ENCODE measurements around the gene PRELID1.

The PRELID1 gene

GRCh38 chr5:177332031-177332895 is 28.7 kb downstream of the PRELID1 start:
- ChIA-PET CTCF (no interaction called here), POLR2A (interaction anchor here (1.3 kb wide), 1 partner anchor 19 kb away, joined by 6 read pairs; the partner anchor contains the start of gene LMAN2)
- no peak for DNase-seq (ENCODE audit: extremely low spot score)
- TF ChIP-seq SUZ12 (IDR thresholded peaks at IDR 0.05) = no peak
- no peak for TF ChIP-seq L3MBTL2 (conservative IDR thresholded peaks at IDR 0.05)
- no peak for TF ChIP-seq ZNF384 (IDR thresholded peaks at IDR 0.05)
- no peak for TF ChIP-seq TARDBP (IDR thresholded peaks at IDR 0.05)
- TF ChIP-seq, protein P1, sequence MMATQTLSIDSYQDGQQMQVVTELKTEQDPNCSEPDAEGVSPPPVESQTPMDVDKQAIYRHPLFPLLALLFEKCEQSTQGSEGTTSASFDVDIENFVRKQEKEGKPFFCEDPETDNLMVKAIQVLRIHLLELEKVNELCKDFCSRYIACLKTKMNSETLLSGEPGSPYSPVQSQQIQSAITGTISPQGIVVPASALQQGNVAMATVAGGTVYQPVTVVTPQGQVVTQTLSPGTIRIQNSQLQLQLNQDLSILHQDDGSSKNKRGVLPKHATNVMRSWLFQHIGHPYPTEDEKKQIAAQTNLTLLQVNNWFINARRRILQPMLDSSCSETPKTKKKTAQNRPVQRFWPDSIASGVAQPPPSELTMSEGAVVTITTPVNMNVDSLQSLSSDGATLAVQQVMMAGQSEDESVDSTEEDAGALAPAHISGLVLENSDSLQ (IDR thresholded peaks at IDR 0.05) = no peak
- TF ChIP-seq FOXM1 (IDR thresholded peaks at IDR 0.05; ENCODE audit: borderline replicate concordance) = no peak
- no peak for TF ChIP-seq FOXA1 (IDR thresholded peaks at IDR 0.05)
- no peak for TF ChIP-seq LEF1 (IDR thresholded peaks at IDR 0.05; ENCODE audit: borderline replicate concordance)
- TF ChIP-seq BHLHE40 (IDR thresholded peaks at IDR 0.05; ENCODE audit: borderline replicate concordance) = no peak
- TF ChIP-seq CTBP1 (IDR thresholded peaks at IDR 0.05; ENCODE audit: borderline replicate concordance) = no peak
- no peak for TF ChIP-seq SP1 (IDR thresholded peaks at IDR 0.05)

DNA sequence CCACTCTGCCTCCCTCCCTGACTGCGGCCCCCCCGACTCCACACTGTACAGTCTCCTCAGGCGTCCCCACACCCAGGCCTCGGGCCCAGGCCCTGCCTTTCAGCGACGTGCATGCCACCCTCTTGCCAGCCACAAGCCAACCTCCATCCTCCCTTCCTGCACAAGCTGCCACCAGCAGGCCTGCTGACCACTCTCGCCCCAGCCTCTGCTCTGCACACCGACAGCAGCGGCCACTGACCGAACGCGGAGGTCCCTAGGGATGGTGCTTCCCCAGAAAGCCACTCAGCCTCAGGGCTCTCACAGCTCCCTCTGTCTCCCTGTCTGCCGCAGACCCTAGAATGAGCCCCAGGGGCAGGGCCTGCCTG is 29.3 kb downstream of the PRELID1 start:
- ChIA-PET POLR2A (no interaction called here), CTCF (no interaction called here)
- no peak for DNase-seq (ENCODE audit: extremely low spot score)
- TF ChIP-seq, protein P1 (IDR thresholded peaks at IDR 0.05) = no peak
- TF ChIP-seq TARDBP (IDR thresholded peaks at IDR 0.05) (no peak), ARNT (IDR thresholded peaks at IDR 0.05) (no peak), FOXA1 (IDR thresholded peaks at IDR 0.05) (no peak), FOXK2 (IDR thresholded peaks at IDR 0.05) (no peak), HDGF (IDR thresholded peaks at IDR 0.05; ENCODE audit: borderline replicate concordance) (no peak), BHLHE40 (IDR thresholded peaks at IDR 0.05; ENCODE audit: borderline replicate concordance) (no peak), SP1 (IDR thresholded peaks at IDR 0.05) (no peak), FOXM1 (IDR thresholded peaks at IDR 0.05; ENCODE audit: borderline replicate concordance) (no peak), ZNF384 (IDR thresholded peaks at IDR 0.05) (no peak), ELF4 (IDR thresholded peaks at IDR 0.05) (no peak), SUZ12 (IDR thresholded peaks at IDR 0.05) (no peak)

GRCh38 chr5:177333420-177334154 is 30.0 kb downstream of the PRELID1 start:
- DNase-seq (ENCODE audit: extremely low spot score) = no peak
- TF ChIP-seq, protein P1 (IDR thresholded peaks at IDR 0.05) = no peak
- TF ChIP-seq HDGF (IDR thresholded peaks at IDR 0.05; ENCODE audit: borderline replicate concordance) (no peak), SP1 (IDR thresholded peaks at IDR 0.05) (no peak), FOXA1 (IDR thresholded peaks at IDR 0.05) (no peak), ELF4 (IDR thresholded peaks at IDR 0.05) (no peak), NFRKB (IDR thresholded peaks at IDR 0.05) (no peak), ZNF384 (IDR thresholded peaks at IDR 0.05) (no peak), LEF1 (IDR thresholded peaks at IDR 0.05; ENCODE audit: borderline replicate concordance) (no peak), BHLHE40 (IDR thresholded peaks at IDR 0.05; ENCODE audit: borderline replicate concordance) (no peak), L3MBTL2 (conservative IDR thresholded peaks at IDR 0.05) (no peak), FOXM1 (IDR thresholded peaks at IDR 0.05; ENCODE audit: borderline replicate concordance) (no peak), CTBP1 (IDR thresholded peaks at IDR 0.05; ENCODE audit: borderline replicate concordance) (no peak), TARDBP (IDR thresholded peaks at IDR 0.05) (no peak), FOXK2 (IDR thresholded peaks at IDR 0.05) (no peak), SUZ12 (IDR thresholded peaks at IDR 0.05) (no peak)
- ChIA-PET POLR2A (no interaction called here), CTCF (no interaction called here)

GRCh38 chr5:177334155-177334551 is 30.6 kb downstream of the PRELID1 start:
- CTCF ChIA-PET = no interaction called here
- POLR2A ChIA-PET = interaction anchor here (1.9 kb wide), 1 partner anchor 18 kb away, joined by 7 read pairs; the partner anchor contains the start of gene LMAN2
- TF ChIP-seq FOXM1 (IDR thresholded peaks at IDR 0.05; ENCODE audit: borderline replicate concordance) (no peak), SP1 (IDR thresholded peaks at IDR 0.05) (no peak), ARNT (IDR thresholded peaks at IDR 0.05) (no peak), ZNF384 (IDR thresholded peaks at IDR 0.05) (no peak), LEF1 (IDR thresholded peaks at IDR 0.05; ENCODE audit: borderline replicate concordance) (no peak), SUZ12 (IDR thresholded peaks at IDR 0.05) (no peak), FOXK2 (IDR thresholded peaks at IDR 0.05) (no peak), ELF4 (IDR thresholded peaks at IDR 0.05) (no peak), FOXA1 (IDR thresholded peaks at IDR 0.05) (no peak), L3MBTL2 (conservative IDR thresholded peaks at IDR 0.05) (no peak), BHLHE40 (IDR thresholded peaks at IDR 0.05; ENCODE audit: borderline replicate concordance) (no peak), TARDBP (IDR thresholded peaks at IDR 0.05) (no peak), CTBP1 (IDR thresholded peaks at IDR 0.05; ENCODE audit: borderline replicate concordance) (no peak), HDGF (IDR thresholded peaks at IDR 0.05; ENCODE audit: borderline replicate concordance) (no peak), NFRKB (IDR thresholded peaks at IDR 0.05) (no peak)
- TF ChIP-seq, protein P1 (IDR thresholded peaks at IDR 0.05) = no peak
- DNase-seq (ENCODE audit: extremely low spot score) = no peak
